AG09319 (cell line): ENCODE data around the gene DYNC1I2.

ENCODE experiments used
- DNase-seq: peaks from one replicate; pipeline ENCODE4 v3.0.0-alpha.2; 2010; ENCODE audit warnings: low read depth; ENCODE audit errors: extremely low read depth
- CTCF ChIP-seq: IDR thresholded peaks from 2 replicates; pipeline ENCODE4 v1.5.1; 2011; ENCODE audit warnings: low read depth, mild to moderate bottlenecking, inconsistent platforms, low read length, moderate library complexity

DYNC1I2 gene

GRCh38 chr2:171729952-171730317 is 42.7 kb downstream of the DYNC1I2 start:
- TF ChIP-seq CTCF, result no peak
- no peak for DNase-seq

- no peak for TF ChIP-seq CTCF
- DNase-seq, result no peak
Measured at GRCh38 chr2:171735991-171736710, 48.9 kb downstream of the DYNC1I2 start.

GRCh38 chr2:171741189-171741588 is 53.9 kb downstream of the DYNC1I2 start:
- no peak for TF ChIP-seq CTCF
- no peak for DNase-seq

- no peak for TF ChIP-seq CTCF
- DNase-seq, result no peak
Measured at GRCh38 chr2:171742760-171743159, 55.5 kb downstream of the DYNC1I2 start.

GRCh38 chr2:171745141-171745540 is 57.9 kb downstream of the DYNC1I2 start:
- no peak for DNase-seq
- TF ChIP-seq CTCF, result no peak

GRCh38 chr2:171745806-171746205 is 58.5 kb downstream of the DYNC1I2 start:
- no peak for TF ChIP-seq CTCF
- no peak for DNase-seq

GRCh38 chr2:171747371-171747770 is 60.1 kb downstream of the DYNC1I2 start:
- no peak for TF ChIP-seq CTCF
- no peak for DNase-seq
